ENCODE measurements around the gene ZNF74.
"Not testable (repeated sequence)": the region's sequence is repeated elsewhere in the genome, so short reads cannot be mapped to it uniquely, and the experiment has no call there.

ZNF74 gene

GRCh38 chr22:20376281-20376680 is 17.7 kb upstream of the ZNF74 start:
- not testable (repeated sequence) for DNase-seq (ENCODE audit: low spot score)

- not testable (repeated sequence) for DNase-seq (ENCODE audit: low spot score)
Measured at GRCh38 chr22:20376983-20377382, 17.0 kb upstream of the ZNF74 start.

- no peak for DNase-seq (ENCODE audit: low spot score)
Measured at GRCh38 chr22:20378110-20378509, 15.8 kb upstream of the ZNF74 start.

- DNase-seq (ENCODE audit: low spot score), result not testable (repeated sequence)
Measured at GRCh38 chr22:20378684-20379083, 15.3 kb upstream of the ZNF74 start.

GRCh38 chr22:20380486-20380885 is 13.5 kb upstream of the ZNF74 start:
- no peak for DNase-seq (ENCODE audit: low spot score)

GRCh38 chr22:20383538-20383937 is 10.4 kb upstream of the ZNF74 start:
- no peak for DNase-seq (ENCODE audit: low spot score)

- DNase-seq (ENCODE audit: low spot score), result no peak
Measured at GRCh38 chr22:20384171-20384570, 9.8 kb upstream of the ZNF74 start.

- no peak for DNase-seq (ENCODE audit: low spot score)
Measured at GRCh38 chr22:20384865-20385264, 9.1 kb upstream of the ZNF74 start.

GRCh38 chr22:20386336-20386735 is 7.6 kb upstream of the ZNF74 start:
- no peak for DNase-seq (ENCODE audit: low spot score)

- DNase-seq (ENCODE audit: low spot score), result no peak
Measured at GRCh38 chr22:20386972-20387371, 7.0 kb upstream of the ZNF74 start.

- DNase-seq (ENCODE audit: low spot score), result no peak
Measured at GRCh38 chr22:20388200-20388599, 5.8 kb upstream of the ZNF74 start.

- no peak for DNase-seq (ENCODE audit: low spot score)
Measured at GRCh38 chr22:20389288-20389687, 4.7 kb upstream of the ZNF74 start.

- DNase-seq (ENCODE audit: low spot score), result no peak
Measured at GRCh38 chr22:20390394-20390907, 3.5 kb upstream of the ZNF74 start.

- DNase-seq (ENCODE audit: low spot score), result no peak
Measured at GRCh38 chr22:20391222-20391621, 2.7 kb upstream of the ZNF74 start.

- not testable (repeated sequence) for DNase-seq (ENCODE audit: low spot score)
Measured at GRCh38 chr22:20392365-20392881, 1.5 kb upstream of the ZNF74 start.

- DNase-seq (ENCODE audit: low spot score), result no peak
Measured at GRCh38 chr22:20392983-20393704, 807 bp upstream of the ZNF74 start.

GRCh38 chr22:20395181-20395906 is 1.4 kb downstream of the ZNF74 start:
- no peak for DNase-seq (ENCODE audit: low spot score)

GRCh38 chr22:20395907-20396287 is 1.9 kb downstream of the ZNF74 start:
- DNase-seq (ENCODE audit: low spot score), result no peak

GRCh38 chr22:20396639-20397038 is 2.7 kb downstream of the ZNF74 start:
- no peak for DNase-seq (ENCODE audit: low spot score)

GRCh38 chr22:20397498-20397897 is 3.5 kb downstream of the ZNF74 start:
- DNase-seq (ENCODE audit: low spot score), result no peak

GRCh38 chr22:20398420-20398819 is 4.5 kb downstream of the ZNF74 start:
- no peak for DNase-seq (ENCODE audit: low spot score)

GRCh38 chr22:20399866-20400605 is 6.1 kb downstream of the ZNF74 start:
- DNase-seq (ENCODE audit: low spot score), result no peak
